ENCODE results near the gene SYTL5. TPM values are rescaled to one million over a fixed set of nuclear protein-coding genes. Genes with fewer than 3 reads are reported as not detected.

The SYTL5 gene
- total and polyA plus RNA-seq, 4 donors: 0.09 to 2.8 (median 1.0) TPM

- H3K9ac ChIP-seq (ENCODE audit: low read depth in 1 of 2, low read length in 2 of 2): no peak overlapping the region
Measured at GRCh38 chrX:38080808-38081207, 74.5 kb downstream of the SYTL5 start.

GRCh38 chrX:38081909-38082308 is 75.6 kb downstream of the SYTL5 start:
- H3K9ac ChIP-seq (ENCODE audit: low read depth in 1 of 2, low read length in 2 of 2): no peak overlapping the region
- 8% methylated on average over 1 of the region's 1 CpG for WGBS
- TF ChIP-seq FOXA1 (IDR thresholded peaks at IDR 0.05): no peak
- no peak for TF ChIP-seq REST (IDR thresholded peaks at IDR 0.05)
- no peak for TF ChIP-seq YY1 (IDR thresholded peaks at IDR 0.05)
- TF ChIP-seq ATF3 (IDR thresholded peaks at IDR 0.05): no peak
- TF ChIP-seq SP1 (IDR thresholded peaks at IDR 0.05): no peak
- no peak for TF ChIP-seq HNF4A (conservative IDR thresholded peaks at IDR 0.05)
- no peak for TF ChIP-seq RAD21 (IDR thresholded peaks at IDR 0.05)
- TF ChIP-seq MAX (IDR thresholded peaks at IDR 0.05): no peak
- H3K36me3 ChIP-seq (ENCODE audit: control insufficient read depth in 4 of 4, insufficient read depth in 3 of 4, low read depth in 1 of 4, low read length in 3 of 4): no peaks in the 10 kb centered on the region
- H3K9me3 ChIP-seq (ENCODE audit: control insufficient read depth in 4 of 4, low read length in 3 of 4): no peaks in the 10 kb centered on the region
- H3K4me3 ChIP-seq (ENCODE audit: low read depth in 1 of 3, low read length in 3 of 3): no peak overlapping the region
- H3K27me3 ChIP-seq (ENCODE audit: control insufficient read depth in 4 of 4, insufficient read depth in 4 of 4, low read length in 3 of 4): peaks cover 0 to 4% (median 0%) of the 10 kb centered on the region in 4 donors
- DNase-seq (ENCODE audit: low spot score): no peak
- H3K4me1 ChIP-seq (ENCODE audit: control insufficient read depth in 4 of 4, insufficient read depth in 4 of 4, low read length in 3 of 4): no peaks in the 10 kb centered on the region
- H3K27ac ChIP-seq (ENCODE audit: low read depth in 1 of 2, low read length in 2 of 2): no peak overlapping the region

More at GRCh38 chrX:38080808-38081207, 74.5 kb downstream of the SYTL5 start:
- H3K36me3 ChIP-seq (ENCODE audit: control insufficient read depth in 4 of 4, insufficient read depth in 3 of 4, low read depth in 1 of 4, low read length in 3 of 4): no peaks in the 10 kb centered on the region
- no peaks in the 10 kb centered on the region for H3K9me3 ChIP-seq (ENCODE audit: control insufficient read depth in 4 of 4, low read length in 3 of 4)
- peaks cover 0 to 4% (median 0%) of the 10 kb centered on the region in 4 donors for H3K27me3 ChIP-seq (ENCODE audit: control insufficient read depth in 4 of 4, insufficient read depth in 4 of 4, low read length in 3 of 4)
- no peak overlapping the region for H3K4me3 ChIP-seq (ENCODE audit: low read depth in 1 of 3, low read length in 3 of 3)
- no peak for TF ChIP-seq FOXA2 (IDR thresholded peaks at IDR 0.05)
- TF ChIP-seq RXRA (IDR thresholded peaks at IDR 0.05): no peak
- TF ChIP-seq HNF4G (IDR thresholded peaks at IDR 0.05): no peak
- TF ChIP-seq MAX (IDR thresholded peaks at IDR 0.05): no peak
- no peak for TF ChIP-seq GABPA (IDR thresholded peaks at IDR 0.05 in 1 of 2, conservative IDR thresholded peaks at IDR 0.05 in 1 of 2)
- TF ChIP-seq FOXA1 (IDR thresholded peaks at IDR 0.05): no peak
- no peak for TF ChIP-seq EGR1 (IDR thresholded peaks at IDR 0.05; ENCODE audit: low read depth in 2 of 2)
- TF ChIP-seq ZBTB33 (IDR thresholded peaks at IDR 0.05): no peak
- TF ChIP-seq TAF1 (conservative IDR thresholded peaks at IDR 0.05): no peak
- TF ChIP-seq YY1 (IDR thresholded peaks at IDR 0.05): no peak
- no peak for TF ChIP-seq HNF4A (conservative IDR thresholded peaks at IDR 0.05)
- TF ChIP-seq CTCF (IDR thresholded peaks at IDR 0.05; ENCODE audit: low read depth, low read length, missing input control): no peak
- no peak for TF ChIP-seq RAD21 (IDR thresholded peaks at IDR 0.05)
- no peak for TF ChIP-seq ATF3 (IDR thresholded peaks at IDR 0.05)
- no peak for DNase-seq (ENCODE audit: low spot score)
- no peak overlapping the region for H3K27ac ChIP-seq (ENCODE audit: low read depth in 1 of 2, low read length in 2 of 2)
- WGBS: 91% methylated on average over 3 of the region's 3 CpGs
- H3K4me1 ChIP-seq (ENCODE audit: control insufficient read depth in 4 of 4, insufficient read depth in 4 of 4, low read length in 3 of 4): no peaks in the 10 kb centered on the region

Measured in liver (tissue), 9 donors.